GM12891 (cell line): ENCODE data around the gene SETBP1.

Experiments used
- DNase-seq: peaks from one replicate; pipeline ENCODE4 v3.0.0; 2011; ENCODE audit warnings: low spot score; ENCODE audit not compliant: insufficient read length
- FAIRE-seq: peaks from 2 replicates; lab custom pipeline; 2011; peaks lifted over from hg19 to GRCh38; lab: Jason Lieb, UNC
- PAX5 ChIP-seq: IDR thresholded peaks from 2 replicates; pipeline ENCODE4 v1.6.1; 2011; ENCODE audit warnings: low read length, moderate library complexity, mild to moderate bottlenecking; ENCODE audit not compliant: insufficient read depth, severe bottlenecking
- POLR2A ChIP-seq: IDR thresholded peaks from 2 replicates; pipeline ENCODE4 v1.6.1; 2011; ENCODE audit warnings: low read depth, low read length, control low read depth
- POLR2AphosphoS5 ChIP-seq: IDR thresholded peaks from 2 replicates; pipeline ENCODE4 v1.6.1; 2011; ENCODE audit warnings: low read depth, low read length, control low read depth
- POU2F2 ChIP-seq: IDR thresholded peaks from 2 replicates; pipeline ENCODE4 v1.6.1; 2011; ENCODE audit warnings: low read depth, mild to moderate bottlenecking, control low read depth, low read length, moderate library complexity
- SPI1 ChIP-seq: IDR thresholded peaks from 2 replicates; pipeline ENCODE4 v1.6.1; 2011; ENCODE audit warnings: low read depth, low read length, control low read depth
- TAF1 ChIP-seq: IDR thresholded peaks from 2 replicates; pipeline ENCODE4 v1.6.1; 2011; ENCODE audit warnings: low read depth, low read length, control low read depth

SETBP1 gene

GRCh38 chr18:45054636-45055035 lies 373.9 kb downstream of the SETBP1 start:
- no peak for DNase-seq
- no peak for FAIRE-seq
- TF ChIP-seq POLR2AphosphoS5, result no peak
- TF ChIP-seq POU2F2, result no peak
- TF ChIP-seq POLR2A, result no peak
- no peak for TF ChIP-seq TAF1
- TF ChIP-seq SPI1, result no peak
- no peak for TF ChIP-seq PAX5

GRCh38 chr18:45055811-45056210 lies 375.1 kb downstream of the SETBP1 start:
- no peak for DNase-seq
- no peak for FAIRE-seq
- TF ChIP-seq PAX5 (no peak), POU2F2 (no peak), SPI1 (no peak), POLR2A (no peak), TAF1 (no peak), POLR2AphosphoS5 (no peak)

- FAIRE-seq, result no peak
- TF ChIP-seq POLR2A (no peak), SPI1 (no peak), POLR2AphosphoS5 (no peak), TAF1 (no peak), PAX5 (no peak), POU2F2 (no peak)
Measured at GRCh38 chr18:45056926-45057325, 376.2 kb downstream of the SETBP1 start.

GRCh38 chr18:45057955-45058600 lies 377.4 kb downstream of the SETBP1 start:
- DNase-seq (no peak), FAIRE-seq (no peak)
- no peak for TF ChIP-seq POU2F2
- no peak for TF ChIP-seq POLR2AphosphoS5

More at GRCh38 chr18:45056926-45057325, 376.2 kb downstream of the SETBP1 start:
- DNase-seq, result no peak

- DNase-seq, result no peak
- TF ChIP-seq POLR2A (no peak), PAX5 (no peak), POU2F2 (no peak), TAF1 (no peak), SPI1 (no peak), POLR2AphosphoS5 (no peak)
Measured at GRCh38 chr18:45059695-45060094, 379.0 kb downstream of the SETBP1 start.

GRCh38 chr18:45060102-45060501 lies 379.4 kb downstream of the SETBP1 start:
- TF ChIP-seq TAF1 (no peak), POU2F2 (no peak), SPI1 (no peak), POLR2A (no peak), PAX5 (no peak), POLR2AphosphoS5 (no peak)
- DNase-seq, result no peak
- FAIRE-seq, result no peak

More at GRCh38 chr18:45059695-45060094, 379.0 kb downstream of the SETBP1 start:
- FAIRE-seq, result no peak

- DNase-seq (no peak), FAIRE-seq (no peak)
- no peak for TF ChIP-seq POLR2A
- no peak for TF ChIP-seq POU2F2
- TF ChIP-seq SPI1, result no peak
- no peak for TF ChIP-seq TAF1
- no peak for TF ChIP-seq PAX5
- TF ChIP-seq POLR2AphosphoS5, result no peak
Measured at GRCh38 chr18:45061359-45061758, 380.7 kb downstream of the SETBP1 start.

GRCh38 chr18:45063246-45064038 lies 382.8 kb downstream of the SETBP1 start:
- no peak for TF ChIP-seq SPI1
- no peak for TF ChIP-seq TAF1
- no peak for TF ChIP-seq POLR2AphosphoS5
- TF ChIP-seq PAX5, result no peak
- TF ChIP-seq POU2F2, result no peak
- no peak for TF ChIP-seq POLR2A
- FAIRE-seq (no peak), DNase-seq (no peak)

GRCh38 chr18:45066210-45066609 lies 385.5 kb downstream of the SETBP1 start:
- FAIRE-seq (no peak), DNase-seq (no peak)
- TF ChIP-seq PAX5, result no peak
- no peak for TF ChIP-seq POLR2AphosphoS5
- no peak for TF ChIP-seq POU2F2
- no peak for TF ChIP-seq TAF1
- TF ChIP-seq POLR2A, result no peak
- no peak for TF ChIP-seq SPI1

GRCh38 chr18:45066886-45067285 lies 386.2 kb downstream of the SETBP1 start:
- FAIRE-seq (no peak), DNase-seq (no peak)
- TF ChIP-seq POU2F2, result no peak
